ENCODE measurements around the gene SMIM28.
"Not testable (repeated sequence)": the region's sequence is repeated elsewhere in the genome, so short reads cannot be mapped to it uniquely, and the experiment has no call there.

The SMIM28 gene

DNA sequence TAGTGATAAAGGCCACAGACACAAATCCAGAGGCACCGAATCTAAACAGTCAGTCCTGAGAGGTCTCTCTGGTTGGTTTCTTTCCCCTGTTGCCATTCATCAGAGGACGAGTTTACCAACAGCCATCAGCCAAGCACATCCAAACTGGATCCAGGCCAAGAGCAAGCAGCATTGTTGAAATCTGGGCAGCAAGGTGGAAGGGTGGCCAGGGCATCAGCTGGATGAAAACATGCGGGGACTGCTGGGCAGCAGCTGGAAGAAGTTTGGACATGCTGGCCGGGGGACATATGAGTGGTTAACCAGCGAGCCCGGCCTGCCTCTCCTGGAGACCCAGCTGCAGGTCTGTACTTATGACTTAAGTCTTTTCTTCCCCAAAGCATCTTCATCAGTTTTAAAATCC, at the start of gene SMIM28:
SMIM28 (plus strand) TSS at position 62 of the 400 bp plus-strand sequence; CDS start at position 230, 168 bp downstream.
- DNase-seq, result no peak

DNA sequence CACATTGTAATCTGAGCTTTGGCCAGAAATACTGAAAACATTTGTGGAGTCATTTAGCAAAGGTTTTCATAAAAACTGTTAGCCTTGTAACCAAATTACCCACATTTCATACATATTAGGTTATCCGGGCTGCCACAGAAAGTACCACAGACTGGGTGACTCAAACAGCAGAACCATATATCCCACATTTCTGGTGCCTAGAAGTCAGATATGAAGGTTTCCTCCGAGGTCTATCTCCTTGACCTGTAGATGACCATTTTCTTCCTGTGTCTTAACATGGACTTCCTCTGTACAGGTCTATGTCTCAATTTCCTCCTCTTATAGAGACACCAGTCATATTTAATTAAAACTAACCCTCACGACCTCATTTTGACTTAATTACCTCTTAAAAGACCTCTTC, 49.5 kb upstream of the SMIM28 start:
- DNase-seq, result no peak

DNA sequence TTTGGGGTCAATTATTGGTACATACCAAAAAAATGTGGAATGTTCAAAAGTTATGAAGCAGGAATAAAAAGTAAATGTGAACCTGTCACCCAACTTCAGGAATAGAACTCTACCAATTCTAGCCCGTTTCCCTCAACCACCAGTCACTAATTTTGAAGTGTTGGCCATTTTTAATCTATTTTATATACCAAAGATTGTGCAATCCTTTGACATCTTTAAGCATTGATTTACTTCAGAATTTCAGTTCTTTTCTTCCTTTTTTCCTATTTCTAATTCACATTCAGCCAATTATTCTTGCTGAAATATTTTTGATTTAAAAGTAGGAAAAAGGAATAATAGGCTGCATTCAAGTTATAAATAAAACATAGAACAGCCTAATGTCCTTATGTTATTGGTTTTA, 46.9 kb upstream of the SMIM28 start:
- no peak for DNase-seq

DNA sequence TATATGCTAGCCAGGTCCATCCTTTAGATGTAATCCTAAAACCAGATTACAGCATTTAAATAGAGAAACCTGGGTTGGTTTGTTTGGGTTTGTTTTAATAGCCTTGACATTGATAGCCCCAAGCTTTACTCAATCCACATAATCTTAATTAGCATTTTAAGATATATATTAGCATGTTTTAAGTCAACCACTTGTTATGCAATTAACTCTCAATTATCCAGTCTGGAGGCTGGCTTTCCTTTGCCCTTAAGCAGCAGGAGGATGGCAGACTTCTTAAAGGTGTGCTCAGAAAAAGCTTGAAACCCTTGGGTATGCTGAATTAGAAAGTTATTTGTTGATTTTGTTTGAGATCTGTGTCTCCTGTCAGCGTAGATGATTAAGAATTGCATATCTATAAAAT, 46.3 kb upstream of the SMIM28 start:
- no peak for DNase-seq

DNA sequence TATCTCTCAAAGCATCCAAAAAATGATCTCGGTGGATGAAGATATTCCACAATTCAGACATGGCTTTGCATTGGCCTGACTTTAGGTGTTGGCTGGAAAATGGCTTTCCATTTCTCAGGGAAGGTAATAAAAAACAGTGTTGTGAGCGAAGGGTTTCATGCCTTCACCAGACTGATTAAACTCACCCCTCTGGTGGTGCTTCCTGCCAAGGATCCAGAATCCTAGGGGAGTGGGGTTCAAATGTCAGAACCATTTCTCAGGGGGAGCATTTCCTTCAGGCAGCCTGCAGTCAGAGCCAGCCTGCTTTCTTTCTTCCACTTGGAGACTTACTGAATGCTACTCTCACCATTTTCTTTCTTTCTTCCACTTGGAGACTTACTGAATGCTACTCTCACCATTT, 45.7 kb upstream of the SMIM28 start:
- DNase-seq, result no peak

DNA sequence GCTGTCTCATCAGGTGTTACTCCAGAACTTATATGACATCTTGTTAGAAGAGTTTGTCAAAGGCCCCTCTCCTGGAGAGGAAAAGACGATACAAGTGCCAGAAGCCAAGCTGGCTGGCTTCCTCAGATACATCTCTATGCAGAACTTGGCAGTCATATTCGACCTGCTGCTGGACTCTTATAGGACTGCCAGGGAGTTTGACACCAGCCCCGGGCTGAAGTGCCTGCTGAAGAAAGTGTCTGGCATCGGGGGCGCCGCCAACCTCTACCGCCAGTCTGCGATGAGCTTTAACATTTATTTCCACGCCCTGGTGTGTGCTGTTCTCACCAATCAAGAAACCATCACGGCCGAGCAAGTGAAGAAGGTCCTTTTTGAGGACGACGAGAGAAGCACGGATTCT, 43.7 kb upstream of the SMIM28 start:
- no peak for DNase-seq

DNA sequence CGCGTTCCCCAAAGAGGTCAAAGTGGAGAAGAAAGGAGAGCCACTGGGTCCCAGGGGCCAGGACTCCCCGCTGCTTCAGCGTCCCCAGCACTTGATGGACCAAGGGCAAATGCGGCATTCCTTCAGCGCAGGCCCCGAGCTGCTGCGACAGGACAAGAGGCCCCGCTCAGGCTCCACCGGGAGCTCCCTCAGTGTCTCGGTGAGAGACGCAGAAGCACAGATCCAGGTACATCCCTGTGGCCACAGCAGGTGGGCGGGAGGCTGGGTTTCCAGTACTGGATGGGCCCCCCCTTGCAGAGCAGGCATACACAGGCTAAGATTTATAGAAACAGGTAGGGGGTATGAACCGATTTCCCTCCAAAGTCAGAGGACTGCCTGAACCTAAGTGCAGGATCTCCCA, 42.7 kb upstream of the SMIM28 start:
- DNase-seq, result no peak

DNA sequence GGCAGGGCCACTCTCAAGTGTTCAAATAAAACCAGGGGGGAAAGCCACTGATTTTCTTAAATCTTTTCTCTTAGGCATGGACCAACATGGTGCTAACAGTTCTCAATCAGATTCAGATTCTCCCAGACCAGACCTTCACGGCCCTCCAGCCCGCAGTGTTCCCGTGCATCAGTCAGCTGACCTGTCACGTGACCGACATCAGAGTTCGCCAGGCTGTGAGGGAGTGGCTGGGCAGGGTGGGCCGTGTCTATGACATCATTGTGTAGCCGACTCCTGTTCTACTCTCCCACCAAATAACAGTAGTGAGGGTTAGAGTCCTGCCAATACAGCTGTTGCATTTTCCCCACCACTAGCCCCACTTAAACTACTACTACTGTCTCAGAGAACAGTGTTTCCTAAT, 41.5 kb upstream of the SMIM28 start:
- no peak for DNase-seq

DNA sequence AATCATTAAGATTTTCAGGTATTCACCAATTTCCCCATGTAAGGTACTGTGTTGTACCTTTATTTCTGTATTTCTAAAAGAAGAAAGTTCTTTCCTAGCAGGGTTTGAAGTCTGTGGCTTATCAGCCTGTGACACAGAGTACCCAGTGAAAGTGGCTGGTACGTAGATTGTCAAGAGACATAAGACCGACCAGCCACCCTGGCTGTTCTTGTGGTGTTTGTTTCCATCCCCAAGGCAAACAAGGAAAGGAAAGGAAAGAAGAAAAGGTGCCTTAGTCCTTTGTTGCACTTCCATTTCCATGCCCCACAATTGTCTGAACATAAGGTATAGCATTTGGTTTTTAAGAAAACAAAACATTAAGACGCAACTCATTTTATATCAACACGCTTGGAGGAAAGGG, 40.6 kb upstream of the SMIM28 start:
- DNase-seq, result no peak

DNA sequence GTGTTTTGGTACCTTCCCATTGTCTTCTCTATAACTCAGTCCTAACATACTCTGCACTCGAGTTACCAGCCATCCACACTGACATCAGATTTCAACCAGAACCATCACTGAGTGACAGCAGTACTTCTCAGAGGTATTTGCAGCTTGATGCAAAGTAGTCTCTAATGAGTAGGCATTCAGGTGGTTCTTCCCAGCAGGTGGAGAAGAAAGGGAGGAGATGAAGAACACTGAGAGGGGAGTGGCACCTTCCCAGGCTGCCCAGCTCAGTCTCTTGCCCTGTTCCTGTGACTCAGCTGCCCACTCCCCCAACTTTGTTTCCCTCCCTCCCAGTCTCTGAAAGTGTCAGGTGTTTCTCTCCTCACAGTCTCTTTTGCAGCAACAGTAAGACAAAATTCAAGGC, 38.7 kb upstream of the SMIM28 start:
- no peak for DNase-seq

DNA sequence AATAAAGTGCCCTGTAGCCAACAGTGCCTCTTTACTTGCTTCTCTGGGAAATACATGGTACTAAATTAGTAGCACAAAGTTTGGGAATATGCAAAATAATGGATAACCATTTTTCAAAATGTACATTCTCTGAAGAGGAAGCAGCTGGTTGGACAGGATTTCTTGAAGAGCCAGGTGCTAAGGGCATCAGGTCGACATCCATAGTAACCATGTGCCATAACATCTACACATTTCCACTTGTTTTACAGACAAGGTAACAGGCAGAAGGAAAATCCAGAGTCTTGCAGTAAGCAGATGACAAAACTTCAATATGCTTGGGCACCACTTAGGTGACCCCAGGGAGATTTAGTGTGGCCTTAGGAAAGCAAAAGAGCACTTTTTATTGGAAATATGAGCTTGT, 36.5 kb upstream of the SMIM28 start:
- DNase-seq, result no peak

DNA sequence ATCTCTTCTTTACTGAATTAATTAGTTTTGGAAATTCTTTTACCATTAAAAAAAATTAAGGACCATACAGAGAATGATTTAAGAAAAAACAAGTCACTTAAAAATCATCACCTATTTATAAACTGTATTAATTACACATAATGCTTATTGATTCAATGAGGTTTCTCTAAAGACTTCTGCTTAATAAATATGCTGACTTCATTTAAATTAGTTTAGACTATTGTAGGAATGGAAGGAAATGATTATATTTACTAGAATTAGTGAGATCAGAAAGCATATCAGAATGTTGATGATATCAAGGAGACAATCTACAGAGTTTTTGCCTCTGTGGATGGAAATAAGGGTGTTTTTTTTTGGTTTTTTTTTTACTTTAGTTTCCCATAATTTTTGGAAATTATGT, 34.6 kb upstream of the SMIM28 start:
- DNase-seq, result no peak

DNA sequence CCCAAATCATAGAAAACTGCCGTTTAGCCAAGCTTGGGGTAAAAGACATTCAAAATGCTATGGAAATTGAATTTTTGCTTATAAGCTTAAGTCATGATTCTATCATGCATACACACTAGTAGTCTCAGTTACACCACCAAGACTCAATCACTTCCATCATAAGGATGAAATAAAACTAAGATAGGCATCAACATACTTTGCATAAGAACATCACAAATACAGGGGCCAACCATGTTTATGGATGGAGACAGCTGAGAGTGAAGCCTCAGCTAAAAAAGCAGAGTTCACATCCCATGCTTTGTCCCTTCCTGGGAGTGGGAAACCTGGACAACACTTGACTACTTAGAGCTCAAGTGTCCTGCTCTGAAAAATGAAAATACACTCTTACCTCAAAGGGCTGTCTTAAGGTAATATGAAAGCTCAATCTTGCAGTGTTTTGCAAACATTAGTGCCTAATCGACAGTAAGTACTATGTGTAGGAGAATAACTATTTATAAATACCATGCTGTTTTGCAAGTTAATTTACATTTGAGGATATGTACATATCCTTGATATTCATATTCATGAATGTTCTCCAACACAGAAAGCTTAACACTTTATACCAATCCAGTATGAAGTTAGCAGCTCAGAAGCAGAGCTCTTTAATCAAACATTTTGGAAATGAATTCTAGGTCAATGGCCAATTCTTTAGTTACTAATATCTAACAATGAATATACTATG, 32.0 kb upstream of the SMIM28 start:
- DNase-seq, result no peak

DNA sequence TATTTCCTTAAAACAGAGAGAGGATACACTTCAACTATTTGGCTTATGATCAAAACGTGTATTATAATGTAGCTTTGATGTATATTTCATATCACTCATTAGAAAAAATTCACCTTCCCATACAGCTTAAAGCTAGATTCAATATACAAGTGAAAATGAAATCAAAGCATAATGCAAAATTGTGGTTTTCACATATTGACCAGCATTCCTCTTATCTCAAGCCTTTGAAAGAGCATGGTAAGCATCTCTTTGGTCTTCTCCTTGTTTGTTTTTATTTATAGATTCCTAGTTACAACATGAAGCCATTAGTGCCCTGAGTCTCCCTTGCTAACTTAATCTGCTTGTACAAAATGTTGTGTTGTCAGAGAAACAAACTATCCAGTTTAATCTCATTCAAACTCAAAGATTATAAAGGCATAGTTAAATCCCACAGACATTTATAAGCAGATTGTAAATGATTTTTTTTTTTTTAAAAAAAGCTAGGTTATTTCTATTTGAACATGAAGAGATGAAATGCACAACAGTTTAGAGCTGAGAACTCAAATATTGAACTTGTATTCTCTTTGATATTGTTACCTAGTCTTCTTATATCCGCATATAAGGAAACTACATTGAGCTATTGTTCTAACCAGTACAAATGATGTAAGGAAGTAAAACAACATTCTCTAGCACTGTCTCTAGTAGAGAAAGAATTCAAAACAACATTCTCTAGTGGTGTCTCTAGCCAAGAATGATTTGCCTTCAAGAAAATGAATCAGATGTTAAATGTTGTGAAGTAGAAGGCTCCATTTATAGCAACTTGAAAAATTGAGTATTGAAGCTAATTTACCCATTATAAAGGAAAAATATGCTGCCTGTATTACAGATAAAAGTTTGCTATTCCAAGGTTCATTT, 31.2 kb upstream of the SMIM28 start:
- no peak for DNase-seq

DNA sequence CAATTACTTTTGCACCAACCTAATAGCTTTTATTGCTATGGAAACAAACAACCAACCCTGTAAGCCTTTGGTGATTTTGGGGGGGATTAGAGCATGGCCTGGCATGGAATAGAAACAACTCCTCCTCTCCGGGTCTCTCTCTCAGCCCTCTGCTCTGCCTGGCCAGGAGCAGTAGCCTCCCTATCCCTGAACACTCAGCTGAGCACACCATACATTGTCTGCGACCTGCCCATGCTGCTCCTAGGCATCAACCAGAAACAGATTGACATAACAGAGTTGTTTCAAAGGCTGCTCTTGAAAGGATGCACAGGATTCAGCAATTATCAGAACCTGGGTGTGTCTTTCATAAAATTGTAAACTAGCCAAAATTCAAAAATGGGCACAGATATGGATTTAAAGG, 29.8 kb upstream of the SMIM28 start:
- DNase-seq, result no peak

DNA sequence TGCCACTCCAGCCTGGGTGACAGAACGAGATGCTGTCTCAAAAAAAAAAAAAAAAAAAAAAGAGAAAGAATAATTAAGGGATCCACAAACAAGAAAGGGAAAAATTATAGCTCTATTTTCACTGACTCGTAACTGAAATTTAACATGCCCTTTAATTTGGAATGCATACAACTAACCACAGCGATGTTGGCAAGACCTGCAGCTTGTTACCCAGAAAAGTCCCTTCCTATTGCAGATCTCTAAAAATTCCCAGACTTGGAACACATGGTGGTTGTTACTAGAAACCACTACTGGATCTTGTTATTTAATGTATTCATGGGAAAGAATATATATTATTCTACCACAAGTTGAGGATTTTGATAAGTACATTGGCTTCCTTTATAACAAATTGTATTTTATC, 27.8 kb upstream of the SMIM28 start:
- DNase-seq, result no peak

DNA sequence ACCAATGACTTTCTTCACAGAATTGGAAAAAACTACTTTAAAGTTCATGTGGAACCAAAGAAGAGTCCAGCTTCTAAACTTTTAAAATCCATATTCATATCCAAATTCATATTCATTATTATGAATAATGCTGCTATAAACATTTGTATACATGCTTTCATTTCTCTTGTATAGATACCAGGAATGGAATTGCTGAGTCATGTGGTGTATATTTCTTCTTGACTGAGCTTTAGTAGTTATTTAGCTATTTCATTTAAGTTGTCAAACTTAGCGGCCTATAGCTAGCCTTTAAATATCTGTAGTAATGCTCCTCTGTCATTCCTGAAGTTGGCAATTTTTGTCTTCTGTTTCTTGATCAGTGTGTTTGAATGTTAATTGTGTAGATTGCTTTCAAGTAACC, 19.8 kb upstream of the SMIM28 start:
- DNase-seq, result no peak

DNA sequence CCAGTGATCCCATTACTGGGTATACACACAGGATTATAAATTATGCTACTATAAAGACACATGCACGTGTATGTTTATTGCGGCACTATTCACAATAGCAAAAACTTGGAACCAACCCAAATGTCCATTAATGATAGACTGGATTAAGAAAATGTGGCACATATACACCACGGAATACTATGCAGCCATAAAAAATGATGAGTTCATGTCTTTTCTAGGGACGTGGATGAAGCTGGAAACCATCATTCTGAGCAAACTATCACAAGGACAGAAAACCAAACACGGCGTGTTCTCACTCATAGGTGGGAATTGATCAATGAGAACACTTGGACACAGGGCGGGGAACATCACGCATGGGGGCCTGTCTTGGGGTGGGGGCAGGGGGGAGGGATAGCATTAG, 9.0 kb upstream of the SMIM28 start:
- DNase-seq, result not testable (repeated sequence)

DNA sequence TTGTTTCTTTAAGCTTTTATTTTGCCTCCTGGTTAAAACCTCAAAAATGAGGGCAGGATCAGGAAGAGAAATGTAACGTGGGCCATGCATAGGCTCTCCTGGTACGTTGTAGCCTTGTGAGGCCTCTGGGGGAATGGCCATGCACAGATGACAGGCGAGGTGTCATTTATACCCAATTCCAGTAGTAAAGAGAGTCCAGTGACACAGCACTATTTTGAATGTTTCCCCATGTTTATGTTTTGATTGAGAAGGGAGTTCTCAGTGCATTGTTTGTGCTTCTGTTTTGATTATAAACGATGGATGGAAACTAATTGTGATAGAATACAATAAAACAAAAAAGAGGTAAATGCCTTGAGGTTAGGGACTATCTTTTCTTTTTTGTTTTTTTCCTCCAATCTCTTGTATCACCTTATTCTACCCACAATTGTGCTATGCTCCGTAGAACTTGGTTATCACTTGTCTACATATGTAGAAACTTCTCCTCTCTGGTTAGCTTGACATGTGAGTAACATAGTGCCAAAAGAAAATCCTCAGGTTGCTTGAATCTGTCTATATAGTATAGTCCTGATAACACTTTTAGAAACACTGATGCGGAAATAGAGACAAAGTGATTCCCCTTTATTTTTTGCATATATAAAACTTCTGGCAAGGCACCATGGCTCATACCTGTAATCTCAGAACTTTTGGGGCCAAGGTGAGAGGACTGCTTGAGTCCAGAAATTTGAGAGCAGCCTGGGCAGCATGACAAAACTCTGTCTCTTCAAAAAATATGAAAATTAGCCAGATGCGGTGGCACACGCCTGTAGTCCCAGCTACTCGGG, 6.9 kb upstream of the SMIM28 start:
- no peak for DNase-seq

DNA sequence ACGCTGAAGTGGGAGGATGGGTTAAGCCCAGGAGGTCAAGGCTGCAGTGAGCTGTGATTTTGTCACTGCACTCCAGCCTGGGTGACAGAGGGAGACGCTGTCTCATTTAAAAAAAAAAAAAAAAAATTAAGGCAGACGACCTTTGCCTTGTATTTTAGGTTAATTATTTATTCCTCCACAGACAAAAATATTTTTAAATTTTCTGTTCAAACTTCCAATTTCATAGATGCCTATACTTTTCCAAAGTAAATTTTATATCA, 6.3 kb upstream of the SMIM28 start:
- DNase-seq, result no peak

DNA sequence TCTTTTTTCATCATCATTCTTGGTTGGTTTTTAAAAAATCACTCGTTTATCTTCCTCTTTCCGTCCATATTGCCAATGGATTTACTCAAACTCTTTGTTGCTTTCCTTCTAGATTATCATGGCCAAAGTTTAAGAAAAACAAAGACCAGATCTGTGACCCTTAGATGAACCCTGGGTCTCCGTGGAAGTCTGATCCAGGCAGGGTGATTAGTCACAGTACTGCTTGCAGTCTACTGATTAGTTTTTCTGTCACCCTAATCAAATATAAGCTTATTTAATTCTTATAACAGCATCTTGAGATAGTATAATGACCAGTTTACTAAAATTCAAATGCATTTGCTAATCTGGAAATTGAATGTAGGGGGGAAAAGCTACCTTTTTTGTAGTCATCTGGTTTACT, 6.0 kb upstream of the SMIM28 start:
- DNase-seq, result no peak

DNA sequence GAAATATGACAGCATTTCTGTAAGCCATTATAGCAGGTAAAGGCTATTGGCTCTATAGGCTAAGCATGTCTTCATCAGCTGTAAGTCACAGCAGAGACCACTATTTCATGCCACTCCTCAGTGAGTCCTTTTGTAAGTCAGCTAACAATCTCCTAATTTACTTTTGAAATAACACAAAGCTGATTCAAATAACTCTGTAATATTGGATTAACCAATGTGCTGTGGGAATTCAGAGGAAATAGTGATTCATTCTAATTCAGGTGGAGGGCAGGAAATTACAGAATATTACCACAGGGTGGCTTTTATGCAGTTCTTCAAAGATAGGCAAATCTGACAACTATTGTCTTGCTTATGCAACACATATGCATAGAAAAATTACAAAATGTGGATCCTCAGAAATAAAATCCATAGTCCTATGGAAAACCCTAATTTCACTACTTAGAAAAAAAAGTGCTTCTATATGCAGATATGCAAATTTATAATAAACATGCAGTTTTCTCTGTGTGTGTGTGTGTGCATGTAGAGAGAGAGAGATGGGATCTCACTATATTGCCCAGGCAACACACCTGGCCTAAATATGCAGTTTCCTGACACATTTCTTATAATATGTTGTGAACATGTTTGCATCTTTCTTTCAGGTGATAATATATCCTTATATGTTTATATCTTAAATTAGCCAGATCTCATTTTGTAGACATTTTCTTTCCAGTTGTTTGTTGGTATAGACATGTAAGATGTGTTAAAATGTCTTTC, 4.8 kb upstream of the SMIM28 start:
- no peak for DNase-seq

DNA sequence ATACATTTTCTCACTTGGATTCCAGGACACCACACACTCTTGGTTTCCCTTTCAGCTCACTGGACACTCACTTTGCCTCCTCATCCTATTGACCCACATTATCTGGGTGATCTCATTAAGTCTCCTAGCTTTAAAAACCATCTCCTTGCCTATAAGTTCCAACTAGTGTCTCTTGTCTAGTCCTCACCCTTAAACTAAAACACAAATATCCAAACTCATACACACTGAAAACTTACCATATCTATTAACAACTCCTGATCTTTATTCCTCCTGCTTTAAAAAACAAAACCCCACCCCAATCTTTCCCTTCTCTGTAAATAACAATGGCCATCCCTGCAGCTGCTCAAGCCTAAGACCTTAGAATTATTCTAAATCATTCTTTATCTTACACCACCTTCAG, 3.5 kb upstream of the SMIM28 start:
- no peak for DNase-seq
